Measurements from ENCODE around the gene CACNA1C.

DNA sequence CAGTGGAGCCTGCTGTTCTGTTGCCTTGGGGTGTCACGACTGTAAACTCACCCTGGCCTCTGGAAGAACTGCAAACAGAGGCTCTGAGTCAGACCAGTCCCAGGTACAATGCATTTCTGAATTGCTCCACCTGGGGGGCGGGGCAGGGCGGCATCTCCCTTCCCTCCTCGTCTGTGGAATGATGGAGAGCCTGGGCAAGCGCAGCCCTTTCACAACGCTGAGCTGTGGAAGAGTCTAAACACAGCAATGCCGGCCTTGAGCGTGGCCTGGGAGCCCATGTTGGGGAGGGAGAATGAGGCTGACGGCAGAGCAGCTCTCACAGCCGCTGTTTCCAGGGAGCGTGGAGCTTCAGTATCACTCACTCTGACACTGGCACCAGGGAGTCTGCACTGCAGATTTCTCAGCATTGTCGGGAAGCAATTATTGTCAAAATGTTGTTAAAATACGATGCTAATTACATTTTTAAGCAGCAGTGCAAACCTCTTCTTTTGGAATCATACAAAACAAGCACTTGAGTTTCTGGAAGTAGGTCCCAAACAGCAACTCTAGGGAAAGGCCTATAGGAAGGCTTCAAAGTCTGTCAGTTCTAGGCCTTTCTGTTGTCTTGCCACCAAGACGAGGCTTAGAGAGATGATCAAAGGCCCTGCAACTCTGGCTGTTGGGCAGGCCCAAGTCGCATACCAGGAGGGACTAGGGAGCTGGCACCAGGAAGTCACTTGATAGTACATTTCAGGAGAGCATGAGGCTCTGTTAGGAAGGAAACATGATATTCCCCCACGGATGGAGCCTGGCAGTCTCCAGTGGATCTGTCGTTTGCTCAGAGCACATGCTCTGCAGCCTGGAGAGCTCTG, 498.0 kb downstream of the CACNA1C start:
- TF ChIP-seq, protein P1, sequence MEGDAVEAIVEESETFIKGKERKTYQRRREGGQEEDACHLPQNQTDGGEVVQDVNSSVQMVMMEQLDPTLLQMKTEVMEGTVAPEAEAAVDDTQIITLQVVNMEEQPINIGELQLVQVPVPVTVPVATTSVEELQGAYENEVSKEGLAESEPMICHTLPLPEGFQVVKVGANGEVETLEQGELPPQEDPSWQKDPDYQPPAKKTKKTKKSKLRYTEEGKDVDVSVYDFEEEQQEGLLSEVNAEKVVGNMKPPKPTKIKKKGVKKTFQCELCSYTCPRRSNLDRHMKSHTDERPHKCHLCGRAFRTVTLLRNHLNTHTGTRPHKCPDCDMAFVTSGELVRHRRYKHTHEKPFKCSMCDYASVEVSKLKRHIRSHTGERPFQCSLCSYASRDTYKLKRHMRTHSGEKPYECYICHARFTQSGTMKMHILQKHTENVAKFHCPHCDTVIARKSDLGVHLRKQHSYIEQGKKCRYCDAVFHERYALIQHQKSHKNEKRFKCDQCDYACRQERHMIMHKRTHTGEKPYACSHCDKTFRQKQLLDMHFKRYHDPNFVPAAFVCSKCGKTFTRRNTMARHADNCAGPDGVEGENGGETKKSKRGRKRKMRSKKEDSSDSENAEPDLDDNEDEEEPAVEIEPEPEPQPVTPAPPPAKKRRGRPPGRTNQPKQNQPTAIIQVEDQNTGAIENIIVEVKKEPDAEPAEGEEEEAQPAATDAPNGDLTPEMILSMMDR (IDR thresholded peaks at IDR 0.05; ENCODE audit: low read depth, low read length) = no peak
- TF ChIP-seq POLR2A (IDR thresholded peaks at IDR 0.05; ENCODE audit: extremely low read depth, insufficient read length) (no peak), MYC (IDR thresholded peaks at IDR 0.05; ENCODE audit: low read depth, low read length) (no peak)
- TF ChIP-seq, protein P2, sequence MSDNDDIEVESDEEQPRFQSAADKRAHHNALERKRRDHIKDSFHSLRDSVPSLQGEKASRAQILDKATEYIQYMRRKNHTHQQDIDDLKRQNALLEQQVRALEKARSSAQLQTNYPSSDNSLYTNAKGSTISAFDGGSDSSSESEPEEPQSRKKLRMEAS (IDR thresholded peaks at IDR 0.05; ENCODE audit: low read depth, low read length) = no peak
